H9 (cell line): ENCODE data around the gene ECEL1. TPM values are rescaled to one million over a fixed set of nuclear protein-coding genes. Genes with fewer than 3 reads are reported as not detected.

ENCODE experiments used
- DNase-seq: peaks from one replicate; pipeline ENCODE4 v3.0.0-alpha.2; 2017
- H2AFZ ChIP-seq: one replicate; pipeline ENCODE4 v1.6.1; 2013; ENCODE audit warnings: mild to moderate bottlenecking, low read length, control low read depth, moderate library complexity
- H2AK5ac ChIP-seq: 2 replicates; pipeline ENCODE4 v1.6.1; 2013; ENCODE audit warnings: low read length, control low read depth, mixed read lengths; ENCODE audit not compliant: insufficient read length
- H2BK120ac ChIP-seq: one replicate; pipeline ENCODE4 v1.6.1; 2013; ENCODE audit warnings: low read depth, mild to moderate bottlenecking, low read length, control low read depth, inconsistent platforms; ENCODE audit not compliant: poor library complexity, severe bottlenecking
- H2BK12ac ChIP-seq: 2 replicates; pipeline ENCODE4 v1.6.1; 2013; ENCODE audit warnings: low read length, control low read depth, mixed read lengths, low read depth; ENCODE audit not compliant: insufficient read length
- H2BK15ac ChIP-seq: 2 replicates; pipeline ENCODE4 v1.6.1; 2013; ENCODE audit warnings: low read depth, low read length, control low read depth
- H2BK20ac ChIP-seq: one replicate; pipeline ENCODE4 v1.6.1; 2013; ENCODE audit warnings: low read depth, mild to moderate bottlenecking, low read length, control low read depth, inconsistent platforms; ENCODE audit not compliant: poor library complexity, severe bottlenecking
- H2BK5ac ChIP-seq: 2 replicates; pipeline ENCODE4 v1.6.1; 2013; ENCODE audit warnings: low read length, control low read depth, mixed read lengths; ENCODE audit not compliant: insufficient read length
- H3K14ac ChIP-seq: 2 replicates; pipeline ENCODE4 v1.6.1; 2013; ENCODE audit warnings: low read length, control low read depth; ENCODE audit not compliant: insufficient read depth
- H3K18ac ChIP-seq: 2 replicates; pipeline ENCODE4 v1.6.1; 2013; ENCODE audit warnings: low read depth, mild to moderate bottlenecking, mixed read lengths, low read length, control low read depth; ENCODE audit not compliant: insufficient read length
- H3K23ac ChIP-seq: 2 replicates; pipeline ENCODE4 v1.6.1; 2013; ENCODE audit warnings: low read length, control low read depth, mixed read lengths, low read depth; ENCODE audit not compliant: insufficient read length
- H3K23me2 ChIP-seq: 2 replicates; pipeline ENCODE4 v1.6.1; 2013; ENCODE audit warnings: low read depth, mild to moderate bottlenecking, mixed read lengths, low read length, control low read depth; ENCODE audit not compliant: insufficient read length, poor library complexity, severe bottlenecking
- H3K27ac ChIP-seq: 2 replicates; pipeline ENCODE4 v1.5.1; 2013; ENCODE audit warnings: low read length, control low read depth, mixed read lengths, low read depth; ENCODE audit not compliant: insufficient read length
- H3K27me3 ChIP-seq: 2 replicates; pipeline ENCODE4 v1.6.1; 2013; ENCODE audit warnings: low read length, control low read depth, inconsistent platforms; ENCODE audit not compliant: insufficient read depth
- H3K4ac ChIP-seq: 2 replicates; pipeline ENCODE4 v1.6.1; 2013; ENCODE audit warnings: low read depth, mild to moderate bottlenecking, control low read depth, inconsistent platforms, low read length, moderate library complexity
- H3K4me1 ChIP-seq: 2 replicates; pipeline ENCODE4 v1.6.1; 2013; ENCODE audit warnings: low read length, control low read depth, inconsistent platforms; ENCODE audit not compliant: insufficient read depth
- H3K4me2 ChIP-seq: 2 replicates; pipeline ENCODE4 v1.6.1; 2013; ENCODE audit warnings: low read length, control low read depth, mixed read lengths; ENCODE audit not compliant: insufficient read length, insufficient read depth
- H3K56ac ChIP-seq: 2 replicates; pipeline ENCODE4 v1.6.1; 2013; ENCODE audit warnings: low read depth, mild to moderate bottlenecking, mixed read lengths, low read length, control low read depth; ENCODE audit not compliant: insufficient read length
- H3K79me1 ChIP-seq: 2 replicates; pipeline ENCODE4 v1.6.1; 2013; ENCODE audit warnings: low read depth, mild to moderate bottlenecking, moderate library complexity, low read length, control low read depth, inconsistent platforms; ENCODE audit not compliant: insufficient read depth, poor library complexity, severe bottlenecking
- H3K79me2 ChIP-seq: 2 replicates; pipeline ENCODE4 v1.6.1; 2013; ENCODE audit warnings: low read length, control low read depth, inconsistent platforms; ENCODE audit not compliant: insufficient read depth
- H3K9ac ChIP-seq: 2 replicates; pipeline ENCODE4 v1.6.1; 2013; ENCODE audit warnings: low read length, control low read depth, mixed read lengths; ENCODE audit not compliant: insufficient read length; ENCODE audit errors: extremely low read depth
- H3K9me3 ChIP-seq: one replicate; pipeline ENCODE4 v1.6.1; 2013; ENCODE audit warnings: low read depth, low read length, inconsistent platforms; ENCODE audit not compliant: control insufficient read depth
- H3T11ph ChIP-seq: one replicate; pipeline ENCODE4 v1.6.1; 2013; ENCODE audit warnings: mild to moderate bottlenecking, low read length, control low read depth, inconsistent platforms
- H4K20me1 ChIP-seq: one replicate; pipeline ENCODE4 v1.6.1; 2013; ENCODE audit not compliant: control insufficient read depth, insufficient read length, insufficient read depth
- H4K5ac ChIP-seq: 2 replicates; pipeline ENCODE4 v1.6.1; 2013; ENCODE audit warnings: low read depth, mild to moderate bottlenecking, mixed read lengths, low read length, control low read depth; ENCODE audit not compliant: insufficient read length
- H4K8ac ChIP-seq: replicated peaks from 2 replicates; pipeline ENCODE4 v1.6.1; 2013; ENCODE audit warnings: low read length, control low read depth, mixed read lengths, low read depth; ENCODE audit not compliant: insufficient read length
- H4K91ac ChIP-seq: 2 replicates; pipeline ENCODE4 v1.6.1; 2013; ENCODE audit warnings: low read depth, mild to moderate bottlenecking, moderate library complexity, mixed read lengths, low read length, control low read depth; ENCODE audit not compliant: insufficient read length
- H3K27ac Mint-ChIP-seq, 3 experiments: 2 replicates in 2 of 3; 3 replicates in 1 of 3; pipeline ENCODE4 v1.8.0; 2020 to 2021; ENCODE audit warnings: mixed read lengths in 3 of 3, mild to moderate bottlenecking in 1 of 3, moderate library complexity in 1 of 3
- H3K27me3 Mint-ChIP-seq: 2 replicates; pipeline ENCODE4 v1.8.0; 2021; ENCODE audit warnings: low read depth, mild to moderate bottlenecking, moderate library complexity, mixed read lengths
- H3K36me3 Mint-ChIP-seq, 3 experiments: 2 replicates in 2 of 3; 3 replicates in 1 of 3; pipeline ENCODE4 v1.8.0; 2020 to 2021; ENCODE audit warnings: low read depth in 3 of 3, mixed read lengths in 3 of 3; ENCODE audit not compliant: insufficient read depth in 1 of 3
- H3K4me1 Mint-ChIP-seq, 2 experiments: 2 replicates each; pipeline ENCODE4 v1.8.0; 2020; ENCODE audit warnings: mixed read lengths in 2 of 2
- H3K4me3 Mint-ChIP-seq, 2 experiments: 2 replicates in 1 of 2; 3 replicates in 1 of 2; pipeline ENCODE4 v1.8.0; 2020 to 2021; ENCODE audit warnings: mild to moderate bottlenecking in 2 of 2, mixed read lengths in 2 of 2, moderate library complexity in 1 of 2
- H3K9me3 Mint-ChIP-seq, 2 experiments: 2 replicates in 1 of 2; 3 replicates in 1 of 2; pipeline ENCODE4 v1.8.0; 2020; ENCODE audit warnings: mild to moderate bottlenecking in 2 of 2, mixed read lengths in 2 of 2, moderate library complexity in 1 of 2
- CTCF ChIP-seq: fragments of 200-600 bp; sonication (generic); conservative IDR thresholded peaks from 3 replicates; pipeline ENCODE4 v1.8.0; 2021; ENCODE audit warnings: antibody characterized with exemption, mild to moderate bottlenecking
- WGBS: extraction: QIAGEN DNeasy Blood & Tissue Kit; methylation state at CpG from one replicate; pipeline ENCODE4 v1.1.7; 2013; ENCODE audit warnings: missing lambda C conversion rate, low lambda C conversion rate, mixed read lengths; ENCODE audit not compliant: insufficient read length; ENCODE audit errors: extremely low coverage; 5-methylcytosine and 5-hydroxymethylcytosine counted together
- total RNA-seq: library from RNA; stranded (reverse); gene quantifications from 2 replicates; pipeline ENCODE4 v1.2.1, GENCODE V29; 2021

ECEL1 gene
- total RNA-seq, 1 experiment from 2014 or later = 8.4 TPM

- Histone ChIP-seq H3K18ac (no peak overlapping the region), H2AK5ac (no peak overlapping the region), H3K14ac (no peak overlapping the region; the same call in 1 of the 2 replicates), H3K9me3 (no peaks in the 10 kb centered on the region), H3K9ac (no peak overlapping the region), H4K20me1 (no peaks in the 10 kb centered on the region), H3K56ac (no peak overlapping the region), H3K4ac (no peak overlapping the region), H3K4me1 (peaks cover 2% of the 10 kb centered on the region; the same call in 1 of the 2 replicates), H4K91ac (no peak overlapping the region), H3K79me1 (no peaks in the 10 kb centered on the region), H3K27me3 (no peaks in the 10 kb centered on the region; the same call in 1 of the 2 replicates), H3K23ac (no peak overlapping the region), H3K27ac (no peak overlapping the region), H3T11ph (no peak overlapping the region), H2BK15ac (no peak overlapping the region), H3K4me2 (no peak overlapping the region), H3K79me2 (no peaks in the 10 kb centered on the region), H2BK5ac (no peak overlapping the region), H2BK12ac (no peak overlapping the region), H2AFZ (no peak overlapping the region), H3K23me2 (no peaks in the 10 kb centered on the region), H4K8ac (no peak overlapping the region), H2BK20ac (no peak overlapping the region), H4K5ac (no peak overlapping the region), H2BK120ac (no peak overlapping the region)
- H3K9me3 Mint-ChIP-seq = no peaks in the 10 kb centered on the region; a peak in 1 of 5 replicates
- no CpG with 5 or more reads among the region's 24 CpGs for WGBS
- peaks cover 23 to 48% of the 10 kb centered on the region in 2 experiments for H3K4me1 Mint-ChIP-seq
- H3K4me3 Mint-ChIP-seq = no peak overlapping the region
- TF ChIP-seq CTCF = no peak
- no peak for DNase-seq
- no peaks in the 10 kb centered on the region; a peak in 1 of 7 replicates for H3K36me3 Mint-ChIP-seq
- no peak overlapping the region for H3K27ac Mint-ChIP-seq
- H3K27me3 Mint-ChIP-seq = peaks cover 43% of the 10 kb centered on the region
Observed at GRCh38 chr2:232492963-232493700, 5.5 kb upstream of the ECEL1 start.
